Peyer's patch (tissue), 4 donors: ENCODE results near the gene TTC27. TPM values are rescaled to one million over a fixed set of nuclear protein-coding genes. Genes with fewer than 3 reads are reported as not detected.

Experiments
- DNase-seq, 3 donors: peaks; one replicate each; pipeline ENCODE4 v3.0.0-alpha.2; 2017 to 2019
- H3K27ac ChIP-seq, 4 donors: fragments of 200-600 bp; sonication (generic); one replicate each; pipeline ENCODE4 v1.5.1; 2016 to 2019
- H3K27me3 ChIP-seq, 2 donors: fragments of 200-600 bp; sonication (generic); one replicate each; pipeline ENCODE4 v1.5.1; 2019
- H3K36me3 ChIP-seq, 3 donors: fragments of 200-600 bp; sonication (generic); one replicate each; pipeline ENCODE4 v1.5.1; 2016 to 2019
- H3K4me1 ChIP-seq, 4 donors: fragments of 200-600 bp; sonication (generic); one replicate each; pipeline ENCODE4 v1.5.1; 2016 to 2019
- H3K4me3 ChIP-seq, 4 donors: fragments of 200-600 bp; sonication (generic); 1 replicate in 3 of 4; 2 replicates in 1 of 4; pipeline ENCODE4 v1.5.1; 2016 to 2019; ENCODE audit warnings: mild to moderate bottlenecking in 1 of 4
- H3K9me3 ChIP-seq, 4 donors: fragments of 200-600 bp; sonication (generic); one replicate each; pipeline ENCODE4 v1.5.1; 2016 to 2019; ENCODE audit warnings: mild to moderate bottlenecking in 1 of 4
- CTCF ChIP-seq, 6 experiments: fragments of 450-650 bp in 4 of 6; fragments of 200-600 bp in 2 of 6; sonication (generic) in 1 of 6; IDR thresholded peaks; one replicate each; pipeline ENCODE4 v1.5.1; 2017 to 2019; ENCODE audit warnings: antibody characterized with exemption in 6 of 6, mild to moderate bottlenecking in 3 of 6, moderate library complexity in 1 of 6
- POLR2A ChIP-seq, 2 donors: fragments of 450-650 bp; IDR thresholded peaks; one replicate each; pipeline ENCODE4 v1.5.1; 2017; ENCODE audit warnings: antibody characterized with exemption in 2 of 2, mild to moderate bottlenecking in 2 of 2, moderate library complexity in 2 of 2
- total RNA-seq, 4 donors: library from RNA; depleted of rRNA; stranded (reverse); fragments of >200 nt; gene quantifications; one replicate each; pipeline ENCODE4 v1.1.0, GENCODE V29; 2016

The TTC27 gene
- total RNA-seq, 4 donors from 2014 or later, result 9.5 to 28.6 (median 12.4) TPM

GRCh38 chr2:32856891-32857290 is 229.0 kb downstream of the TTC27 start:
- no peaks in the 10 kb centered on the region for H3K9me3 ChIP-seq
- no peaks in the 10 kb centered on the region for H3K27me3 ChIP-seq
- H3K4me1 ChIP-seq, result no peaks in the 10 kb centered on the region
- TF ChIP-seq POLR2A (IDR thresholded peaks at IDR 0.05) (no peak), CTCF (IDR thresholded peaks at IDR 0.05) (no peak)
- H3K27ac ChIP-seq, result no peak overlapping the region
- no peaks in the 10 kb centered on the region for H3K36me3 ChIP-seq
- no peak for DNase-seq
- no peak overlapping the region for H3K4me3 ChIP-seq

DNA sequence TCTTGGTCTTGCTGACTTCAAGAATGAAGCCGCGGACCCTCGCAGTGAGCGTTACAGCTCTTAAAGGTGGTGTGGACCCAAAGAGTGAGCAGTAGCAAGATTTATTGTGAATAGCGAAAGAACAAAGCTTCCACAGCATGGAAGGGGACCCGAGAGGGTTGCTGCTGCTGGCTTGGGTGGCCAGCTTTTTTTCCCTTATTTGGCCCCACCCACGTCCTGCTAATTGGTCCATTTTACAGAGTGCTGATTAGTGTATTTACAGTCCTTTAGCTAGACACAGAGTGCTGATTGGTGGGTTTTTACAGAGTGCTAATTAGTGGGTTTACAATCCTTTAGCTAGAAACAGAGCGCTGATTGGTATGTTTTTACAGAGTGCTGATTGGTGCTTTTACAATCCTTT is 230.9 kb downstream of the TTC27 start:
- DNase-seq, result no peak
- Histone ChIP-seq H3K27ac (no peak overlapping the region), H3K36me3 (no peaks in the 10 kb centered on the region), H3K27me3 (no peaks in the 10 kb centered on the region), H3K4me3 (no peak overlapping the region), H3K4me1 (no peaks in the 10 kb centered on the region), H3K9me3 (no peaks in the 10 kb centered on the region)
- no peak for TF ChIP-seq CTCF (IDR thresholded peaks at IDR 0.05)
- TF ChIP-seq POLR2A (IDR thresholded peaks at IDR 0.05), result no peak

GRCh38 chr2:32860385-32860784 is 232.5 kb downstream of the TTC27 start:
- no peak for DNase-seq
- TF ChIP-seq CTCF (IDR thresholded peaks at IDR 0.05) (no peak), POLR2A (IDR thresholded peaks at IDR 0.05) (no peak)
- no peak overlapping the region for H3K4me3 ChIP-seq
- no peaks in the 10 kb centered on the region for H3K4me1 ChIP-seq
- no peak overlapping the region for H3K27ac ChIP-seq
- no peaks in the 10 kb centered on the region for H3K36me3 ChIP-seq
- H3K27me3 ChIP-seq, result no peaks in the 10 kb centered on the region
- no peaks in the 10 kb centered on the region for H3K9me3 ChIP-seq

DNA sequence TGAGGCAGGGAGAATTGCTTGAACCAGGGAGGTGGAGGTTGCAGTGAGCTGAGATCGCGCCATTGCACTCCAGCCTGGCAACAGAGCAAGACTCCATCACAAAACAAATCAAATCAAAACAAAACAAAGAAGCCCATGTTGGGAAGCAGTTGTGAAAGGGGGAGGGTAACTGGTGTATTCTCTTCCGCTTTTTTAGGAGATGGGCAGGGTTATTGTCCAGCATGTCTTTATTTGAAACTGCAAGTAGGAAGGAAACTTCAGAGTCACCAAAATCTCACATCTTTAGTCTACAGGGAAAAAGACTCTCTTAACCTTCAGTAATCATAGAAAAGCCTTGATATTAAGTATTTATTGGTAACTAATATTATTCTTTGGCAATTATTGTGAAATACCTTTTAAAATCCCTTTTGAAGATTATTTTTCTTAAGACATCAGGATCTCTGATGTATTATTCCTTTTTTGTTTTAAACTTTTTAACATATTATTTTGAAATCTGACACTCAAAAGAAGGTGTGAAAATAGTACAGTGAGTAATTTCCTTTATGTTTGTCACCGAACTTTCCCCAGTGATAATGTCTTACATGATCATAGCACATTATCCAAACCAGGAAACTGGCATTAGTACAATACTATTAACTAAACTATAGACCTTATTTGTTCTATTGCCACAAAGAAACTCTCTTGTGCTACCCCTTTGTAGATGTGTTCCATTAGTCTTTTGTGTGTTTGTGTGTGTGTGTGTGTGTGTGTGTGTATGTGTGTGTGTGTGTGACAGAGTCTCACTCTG is 234.6 kb downstream of the TTC27 start:
- Histone ChIP-seq H3K4me3 (no peak overlapping the region), H3K27ac (no peak overlapping the region), H3K27me3 (no peaks in the 10 kb centered on the region), H3K36me3 (no peaks in the 10 kb centered on the region), H3K9me3 (no peaks in the 10 kb centered on the region), H3K4me1 (no peaks in the 10 kb centered on the region)
- no peak for TF ChIP-seq CTCF (IDR thresholded peaks at IDR 0.05)
- TF ChIP-seq POLR2A (IDR thresholded peaks at IDR 0.05), result no peak
- no peak for DNase-seq

DNA sequence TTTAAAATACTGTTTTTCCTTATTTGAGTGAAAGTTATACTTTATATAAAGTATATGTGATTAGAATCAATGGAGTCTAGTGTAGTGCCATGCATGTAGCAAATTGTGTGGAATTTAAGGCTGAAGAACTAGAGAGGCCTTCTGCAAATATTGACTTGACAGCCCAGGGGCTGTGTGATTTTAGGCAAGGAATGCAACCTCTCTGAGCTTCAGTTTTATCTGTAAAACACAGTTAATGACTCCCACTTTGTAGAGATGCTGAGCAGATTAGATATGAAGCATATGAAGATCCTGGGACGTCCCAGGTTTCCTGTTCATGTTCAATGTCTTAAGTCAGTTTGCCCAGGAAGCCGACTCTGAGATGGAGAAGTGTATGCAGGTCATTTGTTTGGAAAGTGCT is 235.5 kb downstream of the TTC27 start:
- no peaks in the 10 kb centered on the region for H3K36me3 ChIP-seq
- no peaks in the 10 kb centered on the region for H3K4me1 ChIP-seq
- no peaks in the 10 kb centered on the region for H3K27me3 ChIP-seq
- no peak for DNase-seq
- TF ChIP-seq POLR2A (IDR thresholded peaks at IDR 0.05) (no peak), CTCF (IDR thresholded peaks at IDR 0.05) (no peak)
- no peaks in the 10 kb centered on the region for H3K9me3 ChIP-seq
- H3K4me3 ChIP-seq, result no peak overlapping the region
- no peak overlapping the region for H3K27ac ChIP-seq
